ENCODE measurements around the gene GALNT2. TPM values are rescaled to one million over a fixed set of nuclear protein-coding genes. Genes with fewer than 3 reads are reported as not detected.

GALNT2 gene
- total RNA-seq, 1 donor from 2014 or later = 31.9 TPM

DNA sequence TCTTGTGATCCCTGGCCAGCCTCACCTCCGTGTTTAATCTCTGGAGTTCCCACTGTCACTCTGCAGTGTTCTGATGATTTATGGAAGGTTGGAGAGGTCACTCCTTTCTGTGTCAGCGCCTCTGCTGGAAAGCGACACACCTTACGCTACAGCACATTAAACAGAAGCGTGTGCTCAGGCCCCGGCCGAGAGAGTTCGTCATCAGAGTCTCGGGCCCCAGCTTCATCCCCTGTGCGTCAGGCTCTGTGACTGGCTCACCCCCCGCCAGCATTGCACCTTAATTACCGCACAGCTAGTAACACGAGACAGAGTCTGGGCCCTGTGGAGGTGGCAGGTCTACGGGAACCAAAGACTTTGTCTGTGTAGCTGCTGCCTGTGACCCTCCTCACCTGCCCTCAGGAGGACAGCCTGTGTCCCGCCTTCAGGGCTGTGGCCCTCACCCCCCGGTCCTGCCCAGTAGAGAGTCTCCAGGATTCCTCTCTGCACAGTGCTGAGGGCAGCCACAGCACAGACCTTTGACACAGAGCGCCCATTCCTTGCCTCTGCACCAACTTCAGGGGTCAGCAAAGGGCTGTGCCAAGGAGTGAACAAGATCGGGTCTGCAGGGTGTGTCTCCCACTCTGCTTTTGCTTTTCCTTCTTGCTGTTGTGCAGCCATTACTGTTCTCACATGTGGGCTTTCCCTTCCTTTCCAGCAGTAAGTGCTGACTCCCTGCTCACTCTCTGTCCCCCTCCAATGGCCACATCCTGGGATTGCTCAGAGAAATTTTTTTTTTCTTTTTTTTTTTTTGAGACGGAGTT is 201.5 kb downstream of the GALNT2 start:
- peaks cover 35% of the 10 kb centered on the region for H3K36me3 ChIP-seq (ENCODE audit: control insufficient read depth, insufficient read depth, low read length)
- FAIRE-seq (no peak), DNase-seq (ENCODE audit: low read depth) (peak; percentile 27)
- no peak overlapping the region for H3K4me3 ChIP-seq (ENCODE audit: low read depth, low read length)
- H3K27me3 ChIP-seq (ENCODE audit: control insufficient read depth, insufficient read depth, low read length) = no peaks in the 10 kb centered on the region
- TF ChIP-seq, protein P1, sequence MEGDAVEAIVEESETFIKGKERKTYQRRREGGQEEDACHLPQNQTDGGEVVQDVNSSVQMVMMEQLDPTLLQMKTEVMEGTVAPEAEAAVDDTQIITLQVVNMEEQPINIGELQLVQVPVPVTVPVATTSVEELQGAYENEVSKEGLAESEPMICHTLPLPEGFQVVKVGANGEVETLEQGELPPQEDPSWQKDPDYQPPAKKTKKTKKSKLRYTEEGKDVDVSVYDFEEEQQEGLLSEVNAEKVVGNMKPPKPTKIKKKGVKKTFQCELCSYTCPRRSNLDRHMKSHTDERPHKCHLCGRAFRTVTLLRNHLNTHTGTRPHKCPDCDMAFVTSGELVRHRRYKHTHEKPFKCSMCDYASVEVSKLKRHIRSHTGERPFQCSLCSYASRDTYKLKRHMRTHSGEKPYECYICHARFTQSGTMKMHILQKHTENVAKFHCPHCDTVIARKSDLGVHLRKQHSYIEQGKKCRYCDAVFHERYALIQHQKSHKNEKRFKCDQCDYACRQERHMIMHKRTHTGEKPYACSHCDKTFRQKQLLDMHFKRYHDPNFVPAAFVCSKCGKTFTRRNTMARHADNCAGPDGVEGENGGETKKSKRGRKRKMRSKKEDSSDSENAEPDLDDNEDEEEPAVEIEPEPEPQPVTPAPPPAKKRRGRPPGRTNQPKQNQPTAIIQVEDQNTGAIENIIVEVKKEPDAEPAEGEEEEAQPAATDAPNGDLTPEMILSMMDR (IDR thresholded peaks at IDR 0.05; ENCODE audit: insufficient read depth, low read length, severe bottlenecking) = peak; percentile 48

DNA sequence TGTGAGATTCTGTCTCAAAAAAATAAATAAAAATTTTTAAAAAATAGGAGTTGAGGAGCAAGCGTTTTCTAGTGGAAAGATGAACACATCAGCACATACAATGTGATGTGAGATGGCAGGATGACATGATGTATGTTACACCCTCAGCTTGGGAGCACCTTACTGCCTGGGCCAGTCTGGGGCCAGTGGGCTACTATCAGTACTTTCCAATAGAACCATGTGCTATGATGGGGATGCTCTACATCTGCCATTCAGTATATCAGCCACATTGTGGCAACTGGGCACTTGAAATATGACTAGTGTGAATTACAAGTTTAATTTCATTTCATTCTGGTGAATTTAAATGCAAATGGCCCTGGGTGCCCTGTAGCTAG is 203.1 kb downstream of the GALNT2 start:
- H3K4me3 ChIP-seq (ENCODE audit: low read depth, low read length) = no peak overlapping the region
- no peak for FAIRE-seq
- TF ChIP-seq, protein P1 (IDR thresholded peaks at IDR 0.05; ENCODE audit: insufficient read depth, low read length, severe bottlenecking) = no peak
- no peak for DNase-seq (ENCODE audit: low read depth)
- no peaks in the 10 kb centered on the region for H3K27me3 ChIP-seq (ENCODE audit: control insufficient read depth, insufficient read depth, low read length)
- H3K36me3 ChIP-seq (ENCODE audit: control insufficient read depth, insufficient read depth, low read length) = peaks cover 28% of the 10 kb centered on the region

DNA sequence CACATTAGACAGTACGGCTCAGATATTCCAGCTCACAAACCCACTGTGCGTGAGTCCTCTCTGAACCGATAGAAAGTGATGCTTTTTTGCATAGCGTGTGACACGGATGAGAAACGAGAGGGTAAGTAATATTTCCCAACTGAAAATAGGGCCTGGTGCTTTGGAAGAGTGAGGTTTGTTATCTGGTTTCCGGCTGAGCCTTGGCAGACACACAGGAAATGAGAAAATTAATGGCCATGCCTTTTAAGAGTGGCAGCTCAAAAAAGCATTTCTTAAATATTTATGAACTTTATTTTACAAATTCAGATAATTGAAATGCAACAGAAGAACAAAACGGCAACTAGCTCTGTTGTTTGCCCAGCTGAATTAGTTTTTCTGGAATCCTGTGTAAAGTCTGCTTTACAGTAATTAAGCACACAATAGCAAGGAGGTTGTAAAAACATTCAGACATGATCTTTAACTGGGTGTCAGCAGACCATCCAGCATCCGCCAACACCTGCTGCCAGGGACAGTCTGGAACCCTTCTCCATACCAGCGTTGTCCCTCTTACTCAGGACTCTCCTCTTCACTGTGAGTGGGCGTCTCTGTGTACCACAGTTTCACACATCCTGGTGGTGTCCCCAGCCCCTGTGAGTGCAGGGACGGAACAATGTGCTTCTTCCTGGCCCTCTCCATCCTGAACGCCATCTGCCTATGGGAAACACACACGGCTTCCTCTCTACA is 203.7 kb downstream of the GALNT2 start:
- peaks cover 26% of the 10 kb centered on the region for H3K36me3 ChIP-seq (ENCODE audit: control insufficient read depth, insufficient read depth, low read length)
- TF ChIP-seq, protein P1 (IDR thresholded peaks at IDR 0.05; ENCODE audit: insufficient read depth, low read length, severe bottlenecking) = no peak

DNA sequence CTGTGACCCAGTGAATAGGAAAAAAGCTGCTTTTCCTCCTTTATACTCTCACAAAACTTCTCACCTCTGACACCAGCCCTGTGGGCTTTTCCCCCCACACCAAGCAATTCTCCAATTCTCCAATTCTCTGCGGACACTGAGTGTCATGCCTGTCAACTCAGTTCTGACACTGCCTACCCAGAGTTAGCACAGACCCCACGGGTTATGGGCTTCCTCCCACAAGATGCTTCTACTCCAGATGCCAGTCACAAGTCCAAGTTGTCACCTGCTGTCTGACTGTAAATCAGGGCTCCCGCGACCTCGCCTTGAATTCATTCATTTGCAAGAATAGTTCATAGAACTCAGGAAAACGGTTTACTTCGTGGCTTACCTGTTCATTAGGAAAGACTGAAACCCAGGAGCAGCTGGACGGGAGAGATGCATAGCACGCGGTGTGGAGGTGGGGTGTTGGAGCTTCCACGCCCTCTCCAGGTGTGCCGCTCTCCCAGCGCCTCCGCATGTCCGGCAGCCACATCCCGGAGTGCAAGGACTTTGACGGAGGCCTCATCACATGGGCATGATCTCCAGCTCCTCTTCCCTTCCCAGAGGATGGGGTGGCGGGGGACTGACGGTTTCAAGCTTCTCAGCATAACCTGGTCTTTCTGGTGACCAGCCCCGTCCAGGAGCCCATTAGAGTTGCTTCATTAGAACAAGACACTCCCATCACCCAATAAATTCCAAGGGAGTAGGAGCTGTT is 204.4 kb downstream of the GALNT2 start:
- DNase-seq (ENCODE audit: low read depth) (no peak), FAIRE-seq (no peak)
- Histone ChIP-seq H3K36me3 (ENCODE audit: control insufficient read depth, insufficient read depth, low read length) (peaks cover 29% of the 10 kb centered on the region), H3K27me3 (ENCODE audit: control insufficient read depth, insufficient read depth, low read length) (no peaks in the 10 kb centered on the region), H3K4me3 (ENCODE audit: low read depth, low read length) (no peak overlapping the region)
- TF ChIP-seq, protein P1 (IDR thresholded peaks at IDR 0.05; ENCODE audit: insufficient read depth, low read length, severe bottlenecking) = no peak

More for the DNA sequence above, 203.7 kb downstream of the GALNT2 start:
- no peaks in the 10 kb centered on the region for H3K27me3 ChIP-seq (ENCODE audit: control insufficient read depth, insufficient read depth, low read length)
- DNase-seq (ENCODE audit: low read depth) = no peak
- FAIRE-seq = no peak
- no peak overlapping the region for H3K4me3 ChIP-seq (ENCODE audit: low read depth, low read length)

DNA sequence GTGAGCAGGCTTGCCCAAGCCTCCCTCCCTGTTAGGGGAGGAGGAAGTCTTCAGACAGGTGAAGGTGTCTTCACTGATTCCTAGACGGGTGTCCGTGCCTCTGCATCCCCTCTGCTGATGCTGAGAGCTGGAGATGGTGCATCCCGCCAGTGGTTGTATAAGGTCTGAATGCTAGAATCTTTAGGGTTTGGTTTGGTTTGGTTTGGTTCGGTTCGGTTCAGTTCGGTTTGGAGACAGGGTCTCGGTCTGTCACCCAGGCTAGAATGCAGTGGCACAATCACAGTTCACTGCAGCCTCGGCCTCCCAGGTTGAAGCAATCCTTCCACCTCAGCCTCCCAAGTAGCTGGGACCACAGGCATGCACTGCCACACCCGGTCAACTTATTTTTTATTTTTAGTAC is 205.5 kb downstream of the GALNT2 start:
- DNase-seq (ENCODE audit: low read depth) = no peak

More for the DNA sequence above, 205.5 kb downstream of the GALNT2 start:
- no peak for FAIRE-seq
- Histone ChIP-seq H3K27me3 (ENCODE audit: control insufficient read depth, insufficient read depth, low read length) (no peaks in the 10 kb centered on the region), H3K36me3 (ENCODE audit: control insufficient read depth, insufficient read depth, low read length) (peaks cover 29% of the 10 kb centered on the region), H3K4me3 (ENCODE audit: low read depth, low read length) (no peak overlapping the region)
- TF ChIP-seq, protein P1 (IDR thresholded peaks at IDR 0.05; ENCODE audit: insufficient read depth, low read length, severe bottlenecking) = no peak
